Measurements from ENCODE around the gene CCL17. TPM values are rescaled to one million over a fixed set of nuclear protein-coding genes. Genes with fewer than 3 reads are reported as not detected.

Gene CCL17
- not detected in 2 replicates for total RNA-seq

- no peak within 1 kb of the TSS for H2AFZ ChIP-seq (ENCODE audit: low read length)
- DNase-seq (ENCODE audit: insufficient read length, low spot score, missing footprints): no peak
- TF ChIP-seq CTCF (IDR thresholded peaks at IDR 0.05; ENCODE audit: extremely low read depth, low read depth, low read length): no peak
- H3K79me2 ChIP-seq (ENCODE audit: insufficient read depth, low read length): no peaks in the 10 kb centered on the region
- H3K4me3 ChIP-seq (ENCODE audit: insufficient read depth, low read length): no peak within 1 kb of the TSS
- no peaks in the 10 kb centered on the region for H4K20me1 ChIP-seq (ENCODE audit: insufficient read depth, low read length)
- H3K27ac ChIP-seq (ENCODE audit: low read depth, low read length): no peak within 1 kb of the TSS
- no peaks in the 10 kb centered on the region for H3K27me3 ChIP-seq (ENCODE audit: insufficient read depth, low read length)
- no peak within 1 kb of the TSS for H3K4me2 ChIP-seq (ENCODE audit: insufficient read depth, low read length)
- no peaks in the 10 kb centered on the region for H3K4me1 ChIP-seq (ENCODE audit: insufficient read depth, low read length)
- no peaks in the 10 kb centered on the region for H3K36me3 ChIP-seq (ENCODE audit: insufficient read depth, low read length)
- no peaks in the 10 kb centered on the region for H3K9me3 ChIP-seq (ENCODE audit: low read depth, low read length)
These were observed at the start of gene CCL17 for GRCh38 chr16:57403965-57404817. TSS of gene CCL17 (plus strand) at chr16:57404767. CDS start at chr16:57413933, 9,166 bp downstream.

GRCh38 chr16:57355898-57356414 is 48.6 kb upstream of the CCL17 start:
- Histone ChIP-seq H3K4me2 (ENCODE audit: insufficient read depth, low read length) (no peak overlapping the region), H3K27me3 (ENCODE audit: insufficient read depth, low read length) (peaks cover 9% of the 10 kb centered on the region), H3K36me3 (ENCODE audit: insufficient read depth, low read length) (no peaks in the 10 kb centered on the region), H3K27ac (ENCODE audit: low read depth, low read length) (no peak overlapping the region), H3K4me1 (ENCODE audit: insufficient read depth, low read length) (no peaks in the 10 kb centered on the region), H4K20me1 (ENCODE audit: insufficient read depth, low read length) (no peaks in the 10 kb centered on the region), H3K79me2 (ENCODE audit: insufficient read depth, low read length) (no peaks in the 10 kb centered on the region), H3K4me3 (ENCODE audit: insufficient read depth, low read length) (no peak overlapping the region), H2AFZ (ENCODE audit: low read length) (no peak overlapping the region), H3K9me3 (ENCODE audit: low read depth, low read length) (no peaks in the 10 kb centered on the region)
- no peak for TF ChIP-seq CTCF (IDR thresholded peaks at IDR 0.05; ENCODE audit: extremely low read depth, low read depth, low read length)
- no peak for DNase-seq (ENCODE audit: insufficient read length, low spot score, missing footprints)

- TF ChIP-seq CTCF (IDR thresholded peaks at IDR 0.05; ENCODE audit: extremely low read depth, low read depth, low read length): no peak
- Histone ChIP-seq H3K36me3 (ENCODE audit: insufficient read depth, low read length) (no peaks in the 10 kb centered on the region), H3K4me1 (ENCODE audit: insufficient read depth, low read length) (no peaks in the 10 kb centered on the region), H3K4me2 (ENCODE audit: insufficient read depth, low read length) (no peak overlapping the region), H3K27me3 (ENCODE audit: insufficient read depth, low read length) (peaks cover 9% of the 10 kb centered on the region), H3K9me3 (ENCODE audit: low read depth, low read length) (no peaks in the 10 kb centered on the region), H2AFZ (ENCODE audit: low read length) (no peak overlapping the region), H4K20me1 (ENCODE audit: insufficient read depth, low read length) (no peaks in the 10 kb centered on the region), H3K79me2 (ENCODE audit: insufficient read depth, low read length) (no peaks in the 10 kb centered on the region), H3K27ac (ENCODE audit: low read depth, low read length) (no peak overlapping the region), H3K4me3 (ENCODE audit: insufficient read depth, low read length) (no peak overlapping the region)
- no peak for DNase-seq (ENCODE audit: insufficient read length, low spot score, missing footprints)
These were observed 48.0 kb upstream of the CCL17 start for GRCh38 chr16:57356547-57356946.

- Histone ChIP-seq H3K27ac (ENCODE audit: low read depth, low read length) (no peak overlapping the region), H4K20me1 (ENCODE audit: insufficient read depth, low read length) (no peaks in the 10 kb centered on the region), H3K4me2 (ENCODE audit: insufficient read depth, low read length) (no peak overlapping the region), H3K36me3 (ENCODE audit: insufficient read depth, low read length) (no peaks in the 10 kb centered on the region), H2AFZ (ENCODE audit: low read length) (no peak overlapping the region), H3K4me3 (ENCODE audit: insufficient read depth, low read length) (no peak overlapping the region), H3K79me2 (ENCODE audit: insufficient read depth, low read length) (no peaks in the 10 kb centered on the region), H3K4me1 (ENCODE audit: insufficient read depth, low read length) (no peaks in the 10 kb centered on the region), H3K9me3 (ENCODE audit: low read depth, low read length) (no peaks in the 10 kb centered on the region), H3K27me3 (ENCODE audit: insufficient read depth, low read length) (peaks cover 9% of the 10 kb centered on the region)
- no peak for DNase-seq (ENCODE audit: insufficient read length, low spot score, missing footprints)
- no peak for TF ChIP-seq CTCF (IDR thresholded peaks at IDR 0.05; ENCODE audit: extremely low read depth, low read depth, low read length)
These were observed 47.1 kb upstream of the CCL17 start for GRCh38 chr16:57357330-57358085.
